ENCODE results near the gene LRRC39.
A peak's percentile ranks its signal among the peaks of the same experiment; 100 is the strongest.
"Not testable (repeated sequence)": the region's sequence is repeated elsewhere in the genome, so short reads cannot be mapped to it uniquely, and the experiment has no call there.

LRRC39 gene

GRCh38 chr1:100178091-100178490 lies at the start of gene LRRC39:
Gene LRRC39, minus strand, starts transcription at chr1:100178256. Its CDS starts 9,740 bp downstream, at chr1:100168516.
- no peak for DNase-seq

- no peak for DNase-seq
These were observed 44.4 kb upstream of the LRRC39 start for GRCh38 chr1:100222428-100222827.

- peak; percentile 48 for DNase-seq
These were observed 41.8 kb upstream of the LRRC39 start for GRCh38 chr1:100219883-100220282.

- no peak for DNase-seq
These were observed 41.4 kb upstream of the LRRC39 start for GRCh38 chr1:100219457-100219856.

GRCh38 chr1:100217834-100218233 lies 39.8 kb upstream of the LRRC39 start:
- DNase-seq, result no peak

GRCh38 chr1:100215101-100215500 lies 37.0 kb upstream of the LRRC39 start:
- DNase-seq, result no peak

- DNase-seq, result no peak
These were observed 35.1 kb upstream of the LRRC39 start for GRCh38 chr1:100213141-100213540.

- no peak for DNase-seq
These were observed 28.2 kb upstream of the LRRC39 start for GRCh38 chr1:100206301-100206700.

GRCh38 chr1:100205593-100205992 lies 27.5 kb upstream of the LRRC39 start:
- DNase-seq, result not testable (repeated sequence)

- not testable (repeated sequence) for DNase-seq
These were observed 27.0 kb upstream of the LRRC39 start for GRCh38 chr1:100205103-100205502.

GRCh38 chr1:100202703-100203102 lies 24.6 kb upstream of the LRRC39 start:
- DNase-seq, result not testable (repeated sequence)

- not testable (repeated sequence) for DNase-seq
These were observed 22.0 kb upstream of the LRRC39 start for GRCh38 chr1:100200060-100200459.

- DNase-seq, result no peak
These were observed 20.5 kb upstream of the LRRC39 start for GRCh38 chr1:100198596-100198995.

- no peak for DNase-seq
These were observed 10.6 kb upstream of the LRRC39 start for GRCh38 chr1:100188617-100189016.

- no peak for DNase-seq
These were observed 9.9 kb upstream of the LRRC39 start for GRCh38 chr1:100187912-100188311.

GRCh38 chr1:100184536-100184935 lies 6.5 kb upstream of the LRRC39 start:
- DNase-seq, result no peak

- DNase-seq, result no peak
These were observed 5.3 kb upstream of the LRRC39 start for GRCh38 chr1:100183370-100183769.

- DNase-seq, result no peak
These were observed 588 bp downstream of the LRRC39 start for GRCh38 chr1:100177295-100178041.

- no peak for DNase-seq
These were observed 10.0 kb downstream of the LRRC39 start for GRCh38 chr1:100168051-100168450.

GRCh38 chr1:100164702-100165101 lies 13.4 kb downstream of the LRRC39 start:
- DNase-seq, result no peak

- DNase-seq, result no peak
These were observed 13.8 kb downstream of the LRRC39 start for GRCh38 chr1:100164216-100164615.

GRCh38 chr1:100162881-100163280 lies 15.2 kb downstream of the LRRC39 start:
- DNase-seq, result no peak

- peak; percentile 38 for DNase-seq
These were observed 25.8 kb downstream of the LRRC39 start for GRCh38 chr1:100152271-100152670.

- DNase-seq, result no peak
These were observed 26.4 kb downstream of the LRRC39 start for GRCh38 chr1:100151679-100152078.

GRCh38 chr1:100147875-100148274 lies 30.2 kb downstream of the LRRC39 start:
- DNase-seq, result no peak

Measured in suppressor macrophage treated with lipopolysaccharide for 4 hours (primary cell).